Caki2 (cell line): ENCODE data around the gene HAUS7. TPM values are rescaled to one million over a fixed set of nuclear protein-coding genes. Genes with fewer than 3 reads are reported as not detected.

ENCODE experiments used
- DNase-seq: peaks from one replicate; pipeline ENCODE4 v3.0.0-alpha.2; 2015; ENCODE audit warnings: low read depth
- in situ Hi-C: cut with HindIII; loops from 2 replicates; pipeline ENCODE4 v1.10.0; 2016; ENCODE audit warnings: low sequenced_read_pairs, low pct_unique_long_range_greater_than_20kb, mixed read lengths
- total RNA-seq: library from RNA; depleted of rRNA; stranded (reverse); fragments of >200 nt; shearing (Covaris generic); gene quantifications from 2 replicates; pipeline ENCODE4 v1.2.3, GENCODE V29; 2014; ENCODE audit warnings: low replicate concordance; rRNA removed

Gene HAUS7
- total RNA-seq, result 55.5 and 76.7 TPM in 2 replicates

DNA sequence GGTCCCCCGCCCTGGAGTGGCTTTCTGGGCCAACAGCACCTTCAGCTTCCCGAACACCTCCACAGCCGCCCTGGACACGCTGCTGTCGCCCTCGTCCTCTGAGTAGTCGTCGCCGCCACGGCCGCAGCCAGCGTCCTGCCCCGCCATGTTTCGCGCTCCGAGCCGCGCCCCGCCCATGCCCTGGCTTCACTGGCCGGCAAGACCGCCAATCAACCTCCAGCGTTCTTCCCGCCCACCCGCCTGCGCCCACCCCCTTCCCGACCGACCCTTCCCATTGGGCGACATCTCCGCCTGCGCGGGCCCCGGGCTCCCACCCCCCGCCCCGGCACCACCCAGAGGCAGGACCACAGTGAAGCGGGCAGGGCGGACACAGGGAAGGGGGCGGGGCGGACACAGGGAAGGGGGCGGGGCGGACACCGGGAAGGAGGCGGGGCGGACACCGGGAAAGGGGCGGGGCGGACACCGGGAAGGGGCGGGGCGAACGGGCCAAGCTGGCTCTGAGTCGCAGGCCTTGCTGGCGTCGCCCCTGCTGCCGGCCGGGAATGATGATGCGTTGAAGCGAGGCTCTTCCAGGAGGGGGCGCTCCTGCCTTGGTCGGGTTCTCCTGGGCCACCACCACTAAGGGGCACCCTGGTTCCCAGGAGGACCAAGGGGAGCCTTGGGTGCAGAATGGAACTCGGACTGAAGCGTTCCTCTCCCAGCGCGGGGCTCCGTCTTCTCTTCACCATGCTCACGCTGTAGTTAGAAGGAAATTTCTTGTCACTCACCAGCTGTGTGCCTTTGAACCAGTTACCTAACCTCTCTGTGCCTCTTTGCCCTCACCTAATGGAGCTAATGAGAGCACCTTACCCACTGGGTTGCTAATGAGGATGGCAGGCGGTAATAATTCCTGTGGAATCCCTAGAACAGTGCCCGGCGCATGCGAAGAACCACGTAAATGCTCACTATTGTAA is at the start of gene HAUS7:
Gene HAUS7, minus strand, starts transcription at position 166 of the 953 bp plus-strand sequence. Its CDS starts 19 bp downstream, at position 147.
- peak; percentile 75 for DNase-seq
- in situ Hi-C loops, result no loop called here

DNA sequence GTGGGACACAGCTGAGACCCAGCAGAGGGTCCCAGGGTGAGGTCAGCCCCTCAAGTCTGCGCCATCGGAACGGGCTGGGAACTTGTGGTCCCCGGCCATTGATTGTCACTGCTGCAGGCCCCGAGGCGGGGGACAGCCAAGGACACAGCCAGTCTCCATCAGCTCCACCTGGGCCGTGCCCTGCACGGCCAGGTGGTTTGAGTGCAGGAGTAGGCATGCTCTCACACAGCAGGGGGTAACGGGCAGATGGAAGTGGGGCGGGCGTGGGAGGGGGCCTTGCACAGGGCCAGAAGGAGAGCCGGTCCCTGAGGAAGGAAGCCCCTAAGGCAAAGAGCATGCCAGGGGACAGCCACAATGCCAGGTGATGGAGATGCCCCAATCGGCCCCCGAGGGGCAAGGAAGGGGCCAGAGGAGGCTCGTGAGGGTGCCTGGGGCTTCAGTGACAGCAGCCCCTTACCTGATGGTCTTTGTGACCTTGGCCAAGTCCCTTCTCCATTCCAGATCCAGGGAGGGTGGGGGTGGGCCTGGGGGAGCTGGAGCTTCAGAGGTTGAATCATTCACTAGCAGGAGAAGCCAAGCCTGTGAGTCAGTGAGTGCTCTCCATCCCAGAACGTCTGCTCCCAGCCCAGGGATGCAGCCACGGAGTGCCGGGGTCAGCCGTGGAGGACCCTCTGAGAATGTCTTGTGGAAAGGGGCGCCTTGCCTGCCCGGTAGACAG is 49.4 kb upstream of the HAUS7 start:
- no peak for DNase-seq
- in situ Hi-C loops, result no loop called here

DNA sequence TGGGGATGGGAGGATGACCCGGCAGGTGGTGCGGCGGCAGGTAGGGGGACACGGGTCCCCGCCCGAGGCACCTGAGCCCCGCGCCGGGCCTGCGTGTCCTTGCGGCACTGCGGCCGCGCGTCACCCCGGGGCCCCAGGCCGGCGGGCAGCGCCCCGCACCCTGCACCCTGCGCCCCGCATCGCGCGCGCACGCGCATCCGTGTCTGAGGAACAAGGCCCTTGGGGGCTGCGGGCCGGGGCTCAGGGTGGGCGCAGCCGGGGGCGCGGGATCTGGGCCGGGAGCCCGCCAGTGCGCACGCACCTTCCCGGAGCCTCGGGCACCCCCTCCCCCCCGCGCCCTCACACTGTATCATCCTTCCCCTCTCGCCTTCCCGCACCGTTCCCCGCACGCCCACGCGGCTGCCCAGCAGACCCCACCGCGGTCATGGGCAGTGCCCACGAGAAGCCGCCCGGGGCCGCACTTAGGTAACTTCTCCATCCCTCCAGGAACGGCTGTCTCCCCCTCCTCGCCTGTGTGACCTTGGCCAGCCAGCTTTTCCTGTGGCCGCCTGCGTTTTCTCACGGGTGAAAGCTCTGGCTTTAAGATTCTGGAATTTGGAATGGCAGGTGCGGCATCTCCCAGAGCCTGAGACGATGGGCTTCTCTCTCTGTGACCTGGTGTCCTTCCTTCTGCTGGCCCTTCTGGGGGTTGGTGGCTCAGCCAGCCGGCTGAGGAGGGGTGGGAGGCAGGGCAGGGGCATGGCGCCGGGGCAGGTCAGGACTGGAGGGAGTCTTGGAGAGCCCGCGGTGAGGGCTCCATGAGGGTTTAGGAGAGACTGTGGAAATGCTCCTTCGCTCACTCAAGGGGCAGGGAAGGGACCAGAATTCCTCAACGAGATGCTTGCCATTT is 47.8 kb upstream of the HAUS7 start:
- no peak for DNase-seq

DNA sequence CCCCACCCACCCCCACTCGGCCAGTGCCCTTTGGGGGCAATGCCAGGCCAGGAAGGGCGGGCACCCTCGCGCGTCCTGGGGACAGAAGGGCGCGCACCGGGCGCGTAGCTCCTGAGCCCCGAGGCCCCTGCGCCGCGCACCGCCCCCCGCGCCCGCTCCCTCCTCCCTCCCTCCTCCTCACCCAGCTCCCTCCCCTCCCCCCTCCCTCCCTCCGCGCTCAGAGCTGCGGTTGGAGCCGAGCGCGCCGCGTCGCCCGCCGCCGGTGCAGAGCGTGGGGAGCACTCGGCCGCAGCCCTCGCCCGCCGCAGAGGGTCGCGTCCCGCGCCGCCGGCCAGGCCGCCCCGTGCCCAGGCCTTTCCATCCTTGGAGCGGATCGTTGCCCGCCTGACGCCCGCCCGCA is 47.0 kb upstream of the HAUS7 start, which contains the start of gene ATP2B3:
Gene ATP2B3, plus strand, starts transcription at position 220 of the 400 bp plus-strand sequence. CDS start 18,606 bp downstream, outside the sequence.
- in situ Hi-C loops, result no loop called here
- DNase-seq, result no peak

More for the DNA sequence above, 47.8 kb upstream of the HAUS7 start:
- in situ Hi-C loops, result no loop called here

DNA sequence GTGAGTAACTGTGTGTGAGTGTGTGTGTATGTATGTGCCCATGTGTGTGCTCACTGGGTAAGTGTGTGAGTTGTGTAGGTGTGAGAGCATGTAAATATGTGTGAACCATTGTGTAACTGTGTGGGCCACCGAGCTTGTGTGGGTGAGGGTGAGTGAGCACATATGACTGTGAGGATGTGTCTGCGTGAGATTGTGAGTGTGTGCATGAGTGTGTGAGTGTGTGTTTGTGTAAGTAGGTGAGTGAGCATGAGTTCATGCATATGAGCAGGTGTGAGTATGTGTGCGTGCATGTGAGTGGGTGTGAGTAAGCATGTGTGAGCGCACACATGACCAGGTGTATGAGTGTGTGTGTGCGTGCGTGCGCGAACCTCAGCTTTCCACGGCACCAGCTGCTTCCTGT is 45.7 kb upstream of the HAUS7 start:
- in situ Hi-C loops, result no loop called here
- DNase-seq, result no peak

GRCh38 chrX:153515435-153515834 is 45.1 kb upstream of the HAUS7 start:
- no peak for DNase-seq
- in situ Hi-C loops, result no loop called here

DNA sequence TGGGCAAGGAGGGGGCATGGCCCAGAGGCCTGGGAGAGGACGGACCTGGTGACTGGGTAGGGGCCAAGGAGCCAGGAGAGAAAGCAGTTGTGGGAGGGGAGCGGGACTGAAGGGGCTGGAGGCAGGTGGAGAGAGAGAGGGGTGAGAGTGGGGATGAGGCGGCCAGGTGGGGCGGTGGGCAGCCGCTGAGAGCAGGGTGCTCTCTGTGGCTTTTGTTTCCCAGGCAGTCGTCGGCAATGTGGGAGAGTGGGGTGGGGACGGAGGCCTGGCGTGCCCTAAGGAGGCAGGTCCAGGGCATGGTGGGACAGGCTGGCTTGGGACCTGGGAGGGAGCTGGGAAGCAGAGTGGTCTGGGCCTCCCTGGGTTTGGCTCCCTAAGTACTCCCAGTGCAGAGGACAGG is 43.9 kb upstream of the HAUS7 start:
- DNase-seq, result no peak
- in situ Hi-C loops, result no loop called here

DNA sequence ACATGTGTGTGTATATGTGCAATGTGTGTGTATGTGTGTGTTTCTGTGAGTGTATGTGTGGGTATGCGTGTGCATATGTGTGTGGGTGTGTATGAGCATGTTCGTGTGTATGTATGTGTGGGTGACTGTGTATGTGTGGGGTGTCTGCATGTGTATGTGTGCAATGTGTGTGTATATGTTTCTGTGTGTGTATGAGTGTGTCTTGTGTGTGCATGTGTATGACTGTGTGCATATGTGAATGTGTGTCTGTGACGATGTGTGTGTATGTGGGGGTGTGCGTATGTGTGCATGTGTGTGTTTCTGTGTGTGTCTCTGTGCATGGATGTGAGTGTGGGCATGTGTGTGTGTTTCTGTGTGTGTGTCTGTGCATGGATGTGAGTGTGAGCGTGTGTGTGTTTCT is 42.9 kb upstream of the HAUS7 start:
- DNase-seq, result no peak
- in situ Hi-C loops, result no loop called here

GRCh38 chrX:153512501-153512893 is 42.1 kb upstream of the HAUS7 start:
- DNase-seq, result no peak
- in situ Hi-C loops, result no loop called here

DNA sequence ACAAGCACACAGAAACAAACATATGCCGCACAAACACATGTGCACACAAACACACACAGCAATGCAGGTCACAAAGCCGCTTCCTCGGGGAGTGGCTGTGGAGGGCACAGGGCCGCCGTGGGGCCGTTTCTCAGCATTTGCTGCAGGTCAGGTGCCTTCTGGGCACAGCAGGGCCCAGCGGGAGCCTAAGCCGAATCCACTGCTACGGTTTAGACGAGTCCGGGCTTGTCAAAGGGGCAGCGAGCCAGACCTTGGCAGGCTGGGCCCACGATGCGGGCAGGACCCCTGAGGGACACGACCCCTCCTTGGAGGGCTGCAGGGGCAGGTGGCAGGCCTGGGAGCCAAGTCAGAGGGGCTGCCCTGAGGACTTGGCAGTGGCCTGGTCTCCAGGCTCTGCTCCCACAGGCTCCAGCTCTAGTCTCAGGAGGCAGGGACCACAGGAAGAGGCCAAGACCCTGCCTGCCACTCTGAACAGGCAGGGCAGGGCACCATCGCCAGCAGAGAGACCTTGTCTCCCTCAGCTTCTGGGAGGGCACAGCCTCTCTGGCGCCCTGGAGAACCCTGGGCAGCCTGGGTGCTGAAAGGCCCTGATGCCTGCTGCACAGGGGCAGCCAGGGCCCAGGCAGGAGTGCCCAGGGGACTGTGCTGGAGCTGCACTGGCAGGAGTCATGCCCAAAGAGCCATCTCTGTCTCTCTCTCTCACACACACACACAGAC is 41.6 kb upstream of the HAUS7 start:
- DNase-seq, result no peak
- in situ Hi-C loops, result no loop called here

DNA sequence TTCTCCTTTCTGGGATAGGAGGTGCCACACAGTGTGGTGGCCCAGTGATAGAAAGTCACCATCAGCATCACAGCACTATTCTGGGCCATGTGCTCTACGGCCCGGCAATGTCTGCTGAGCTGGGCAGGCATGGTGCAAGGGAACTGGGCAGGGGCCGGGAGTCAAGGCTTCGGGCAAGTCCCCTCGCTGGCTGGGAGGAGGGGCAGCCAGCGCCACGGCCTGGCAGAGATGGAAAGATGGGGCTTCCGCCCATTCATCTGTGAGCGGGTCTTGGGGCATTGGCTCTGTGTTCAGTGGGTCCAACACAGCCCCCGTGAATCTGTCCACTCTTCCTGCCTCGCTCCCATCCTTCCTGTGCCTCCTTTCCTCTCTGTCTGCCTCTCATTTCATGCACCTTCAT is 40.0 kb upstream of the HAUS7 start:
- in situ Hi-C loops, result no loop called here

DNA sequence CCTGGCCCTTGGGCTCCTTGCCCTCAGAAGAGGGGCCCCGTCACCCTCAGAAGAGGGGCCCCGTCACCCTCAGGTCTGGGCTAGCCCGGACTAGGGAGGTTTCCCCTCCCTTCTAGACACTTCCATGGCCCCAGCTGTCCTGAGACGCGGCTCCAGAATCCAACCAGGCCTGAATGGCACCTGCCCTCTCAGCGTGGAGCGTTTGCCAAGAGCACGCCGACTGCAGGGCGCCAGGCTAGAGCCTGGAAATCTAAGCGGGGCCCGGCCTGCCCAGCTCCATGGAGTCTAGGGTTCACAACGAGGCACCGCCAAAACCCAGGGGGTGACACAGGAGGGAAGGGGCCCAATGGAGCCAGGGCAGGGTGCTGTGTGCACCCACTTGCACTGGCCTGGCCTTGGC is 39.2 kb upstream of the HAUS7 start:
- in situ Hi-C loops, result no loop called here
- no peak for DNase-seq

More for the DNA sequence above, 40.0 kb upstream of the HAUS7 start:
- DNase-seq, result no peak

GRCh38 chrX:153507484-153508178 is 37.3 kb upstream of the HAUS7 start:
- in situ Hi-C loops, result no loop called here
- DNase-seq, result peak; percentile 47

- in situ Hi-C loops, result no loop called here
- DNase-seq, result no peak
Observed at GRCh38 chrX:153505361-153505760, 35.0 kb upstream of the HAUS7 start.

DNA sequence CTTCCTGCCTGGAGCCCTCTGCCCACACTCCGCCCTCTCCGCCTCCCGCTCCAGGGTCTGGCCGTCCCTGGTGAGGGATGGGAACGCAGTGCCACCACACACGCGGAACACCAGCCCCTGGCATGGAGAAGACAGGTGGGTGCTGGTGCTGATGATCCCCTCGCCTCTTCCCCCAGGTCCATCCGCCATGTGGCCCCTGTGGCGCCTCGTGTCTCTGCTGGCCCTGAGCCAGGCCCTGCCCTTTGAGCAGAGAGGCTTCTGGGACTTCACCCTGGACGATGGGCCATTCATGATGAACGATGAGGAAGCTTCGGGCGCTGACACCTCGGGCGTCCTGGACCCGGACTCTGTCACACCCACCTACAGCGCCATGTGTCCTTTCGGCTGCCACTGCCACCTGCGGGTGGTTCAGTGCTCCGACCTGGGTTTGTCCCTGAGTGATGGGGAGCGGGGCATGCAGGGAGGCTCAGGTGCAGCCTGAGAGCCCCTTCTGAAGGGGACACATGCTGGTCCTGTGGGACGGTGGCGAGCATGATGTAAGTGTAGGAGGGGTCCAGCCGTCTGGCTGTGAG is 34.2 kb upstream of the HAUS7 start:
- in situ Hi-C loops, result no loop called here
- no peak for DNase-seq

DNA sequence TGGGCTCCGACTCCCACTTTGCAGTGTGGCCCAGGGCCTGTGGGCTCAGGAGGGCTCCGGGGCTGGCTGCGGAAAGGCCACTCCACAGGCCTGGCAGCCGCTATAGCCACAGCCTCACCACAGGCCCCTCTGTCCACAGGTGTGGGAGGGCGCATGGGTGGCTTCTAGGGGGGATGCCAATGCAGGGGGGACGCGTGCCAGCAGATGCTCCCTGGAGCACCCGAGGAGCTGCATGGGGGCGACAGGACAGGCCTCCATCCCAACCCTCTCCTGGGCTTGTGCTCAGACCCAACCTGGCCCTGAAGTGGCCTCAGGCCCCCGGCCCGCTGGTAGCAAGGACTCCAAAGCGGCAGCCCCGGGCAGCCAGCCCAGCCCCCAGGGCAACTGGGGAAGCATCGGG is 32.4 kb upstream of the HAUS7 start:
- no peak for DNase-seq
- in situ Hi-C loops, result no loop called here

GRCh38 chrX:153502131-153502530 is 31.8 kb upstream of the HAUS7 start:
- DNase-seq, result no peak

More at GRCh38 chrX:153502131-153502530, 31.8 kb upstream of the HAUS7 start:
- in situ Hi-C loops, result no loop called here
